Transverse colon (tissue), 4 donors: ENCODE results near the gene ZNF804B. TPM values are rescaled to one million over a fixed set of nuclear protein-coding genes. Genes with fewer than 3 reads are reported as not detected.

Experiments
- DNase-seq: peaks from one replicate; pipeline ENCODE4 v3.0.0-alpha.2; 2019
- H3K27ac ChIP-seq, 4 donors: fragments of 200-600 bp; sonication (generic); 2 replicates each; pipeline ENCODE4 v1.5.1; 2016 to 2018; ENCODE audit warnings: inconsistent platforms in 4 of 4
- H3K27me3 ChIP-seq: fragments of 200-600 bp; sonication (generic); 2 replicates; pipeline ENCODE4 v1.5.1; 2017; ENCODE audit warnings: inconsistent platforms
- H3K36me3 ChIP-seq, 4 donors: fragments of 200-600 bp; sonication (generic); 2 replicates each; pipeline ENCODE4 v1.5.1; 2017 to 2019; ENCODE audit warnings: inconsistent platforms in 4 of 4
- H3K4me1 ChIP-seq, 4 donors: fragments of 200-600 bp; sonication (generic); 2 replicates each; pipeline ENCODE4 v1.5.1; 2017 to 2020; ENCODE audit warnings: inconsistent platforms in 4 of 4
- H3K4me3 ChIP-seq, 4 donors: fragments of 200-600 bp; sonication (generic); 1 replicate in 1 of 4; 2 replicates in 3 of 4; pipeline versions ENCODE4 v1.5.1 to v1.6.1; 2017 to 2019; ENCODE audit warnings: inconsistent platforms in 4 of 4
- H3K9me3 ChIP-seq, 2 donors: fragments of 200-600 bp; sonication (generic); 2 replicates each; pipeline ENCODE4 v1.5.1; 2017 to 2019; ENCODE audit warnings: inconsistent platforms in 2 of 2
- CTCF ChIP-seq, 5 experiments: fragments of 200-600 bp in 3 of 5; fragments of 450-650 bp in 2 of 5; sonication (generic) in 3 of 5; IDR thresholded peaks; 1 replicate in 2 of 5; 2 replicates in 3 of 5; pipeline ENCODE4 v1.5.1; 2016 to 2017; ENCODE audit warnings: antibody characterized with exemption in 5 of 5, inconsistent platforms in 3 of 5, mild to moderate bottlenecking in 2 of 5, moderate library complexity in 1 of 5
- EP300 ChIP-seq: sonication (generic); formaldehyde crosslinking; IDR thresholded peaks from one replicate; pipeline ENCODE4 v1.6.1; 2017; ENCODE audit warnings: antibody characterized with exemption, low read depth
- POLR2A ChIP-seq: fragments of 450-650 bp; IDR thresholded peaks from one replicate; pipeline ENCODE4 v1.6.1; 2016; ENCODE audit warnings: antibody characterized with exemption, mild to moderate bottlenecking, moderate library complexity
- POLR2AphosphoS5 ChIP-seq, 3 donors: sonication (generic); formaldehyde crosslinking; IDR thresholded peaks; one replicate each; pipeline ENCODE4 v1.6.1; 2016; ENCODE audit warnings: antibody characterized with exemption in 3 of 3
- WGBS, 2 donors: methylation state at CpG; one replicate each; pipeline ENCODE4 v1.1.5; 2018; ENCODE audit warnings: low coverage in 1 of 2; 5-methylcytosine and 5-hydroxymethylcytosine counted together
- in situ Hi-C, 4 donors: fragments of 200-750 bp; cut with MboI; loops; one replicate each; pipeline versions ENCODE4 v1.15.0 to v1.15.1; 2017; ENCODE audit warnings: low sequenced_read_pairs in 3 of 4, low pct_ligation_motif_present in 1 of 4, low pct_unique_long_range_greater_than_20kb in 1 of 4
- intact Hi-C: fragments of 100-400 bp; cut with DNase I; formaldehyde crosslinking; loops from one replicate; pipeline ENCODE4 v1.15.1; 2023; ENCODE audit warnings: low total_unique reads
- total RNA-seq, 4 donors: library from RNA; depleted of rRNA; stranded (reverse); fragments of >200 nt; gene quantifications; one replicate each; pipeline ENCODE4 v1.1.0, GENCODE V29; 2016

The ZNF804B gene
- total RNA-seq, 4 donors from 2014 or later = not detected

- Histone ChIP-seq H3K4me3 (no peak overlapping the region), H3K4me1 (no peaks in the 10 kb centered on the region), H3K9me3 (no peaks in the 10 kb centered on the region), H3K36me3 (no peaks in the 10 kb centered on the region), H3K27me3 (no peaks in the 10 kb centered on the region), H3K27ac (no peak overlapping the region)
- DNase-seq = no peak
- in situ Hi-C loops (no loop called here), intact Hi-C loops (no loop called here)
- WGBS, 2 donors = 72% methylated on average over 1 of the region's 1 CpG; no CpG with 5 or more reads in 1 of the 2 donors
- TF ChIP-seq EP300 (no peak), CTCF (IDR thresholded peaks at IDR 0.05) (no peak), POLR2AphosphoS5 (IDR thresholded peaks at IDR 0.05) (no peak), POLR2A (no peak)
Measured at GRCh38 chr7:89334797-89335196, 575.3 kb downstream of the ZNF804B start.

- Histone ChIP-seq H3K27ac (no peak overlapping the region), H3K4me3 (no peak overlapping the region), H3K9me3 (no peaks in the 10 kb centered on the region), H3K27me3 (no peaks in the 10 kb centered on the region), H3K36me3 (no peaks in the 10 kb centered on the region), H3K4me1 (no peaks in the 10 kb centered on the region)
- intact Hi-C loops = no loop called here
- in situ Hi-C loops = no loop called here
- no peak for DNase-seq
- TF ChIP-seq POLR2A (no peak), CTCF (IDR thresholded peaks at IDR 0.05) (no peak), EP300 (no peak), POLR2AphosphoS5 (IDR thresholded peaks at IDR 0.05) (no peak)
- 72 to 81% methylated on average over 3 of the region's 3 CpGs for WGBS, 2 donors
Measured at GRCh38 chr7:89335490-89335889, 576.0 kb downstream of the ZNF804B start.

- whole genome bisulfite sequencing, 2 donors = 60 to 62% methylated on average over 5 of the region's 5 CpGs
- H3K4me3 ChIP-seq = no peak overlapping the region
- in situ Hi-C loops = no loop called here
- TF ChIP-seq POLR2A = no peak
- TF ChIP-seq POLR2AphosphoS5 (IDR thresholded peaks at IDR 0.05) = no peak
- TF ChIP-seq CTCF (IDR thresholded peaks at IDR 0.05) = no peak
- no peak for TF ChIP-seq EP300
- DNase-seq = no peak
- H3K27ac ChIP-seq = no peak overlapping the region
- H3K36me3 ChIP-seq = no peaks in the 10 kb centered on the region
- no peaks in the 10 kb centered on the region for H3K27me3 ChIP-seq
- no peaks in the 10 kb centered on the region for H3K9me3 ChIP-seq
- intact Hi-C loops = no loop called here
- H3K4me1 ChIP-seq = no peaks in the 10 kb centered on the region
Measured at GRCh38 chr7:89336121-89336520, 576.6 kb downstream of the ZNF804B start.

- H3K27ac ChIP-seq = no peak overlapping the region
- H3K4me3 ChIP-seq = no peak overlapping the region
- no peaks in the 10 kb centered on the region for H3K27me3 ChIP-seq
- no peak for DNase-seq
- intact Hi-C loops (no loop called here), in situ Hi-C loops (no loop called here)
- TF ChIP-seq POLR2A = no peak
- no peak for TF ChIP-seq CTCF (IDR thresholded peaks at IDR 0.05)
- TF ChIP-seq POLR2AphosphoS5 (IDR thresholded peaks at IDR 0.05) = no peak
- TF ChIP-seq EP300 = no peak
- H3K9me3 ChIP-seq = no peaks in the 10 kb centered on the region
- H3K4me1 ChIP-seq = no peaks in the 10 kb centered on the region
- 39 to 46% methylated on average over 3 of the region's 3 CpGs for WGBS, 2 donors
- no peaks in the 10 kb centered on the region for H3K36me3 ChIP-seq
Measured at GRCh38 chr7:89339748-89340147, 580.2 kb downstream of the ZNF804B start.
